OCI-LY1 (cell line): ENCODE measurements around the gene ANK3.

Experiments used
- H2AFZ ChIP-seq: fragments of 200-600 bp; sonication (generic), shearing (Covaris generic); 2 replicates; pipeline ENCODE4 v1.6.0; 2014; ENCODE audit warnings: antibody characterized with exemption, mild to moderate bottlenecking, low read length
- H3F3A ChIP-seq: fragments of 200-600 bp; sonication (generic), shearing (Covaris generic); 2 replicates; pipeline ENCODE4 v1.6.0; 2014; ENCODE audit warnings: mild to moderate bottlenecking, antibody characterized with exemption, low read length, moderate library complexity; ENCODE audit not compliant: insufficient read depth
- H3K27ac ChIP-seq: fragments of 200-600 bp; sonication (generic); 2 replicates; pipeline ENCODE4 v1.5.1; 2014; ENCODE audit warnings: low read length, mixed run types, mild to moderate bottlenecking, low read depth; ENCODE audit not compliant: poor library complexity, severe bottlenecking
- H3K27me3 ChIP-seq: fragments of 200-600 bp; sonication (generic); 2 replicates; pipeline ENCODE4 v1.6.0; 2014; ENCODE audit warnings: antibody characterized with exemption, mild to moderate bottlenecking, low read length, moderate library complexity; ENCODE audit not compliant: insufficient read depth
- H3K36me3 ChIP-seq: fragments of 200-600 bp; sonication (generic); 2 replicates; pipeline ENCODE4 v1.6.1; 2014; ENCODE audit warnings: mild to moderate bottlenecking, antibody characterized with exemption, low read length, moderate library complexity, mixed read lengths; ENCODE audit not compliant: insufficient read depth
- H3K4me1 ChIP-seq: fragments of 200-600 bp; sonication (generic); 2 replicates; pipeline ENCODE4 v1.5.1; 2014; ENCODE audit warnings: mild to moderate bottlenecking, low read length, moderate library complexity; ENCODE audit not compliant: insufficient read depth, severe bottlenecking
- H3K4me2 ChIP-seq: fragments of 200-600 bp; sonication (generic), shearing (Covaris generic); 2 replicates; pipeline ENCODE4 v1.6.1; 2014; ENCODE audit warnings: low read length
- H3K4me3 ChIP-seq: fragments of 200-600 bp; sonication (generic); 2 replicates; pipeline ENCODE4 v1.5.1; 2014; ENCODE audit warnings: low read length, low read depth, mild to moderate bottlenecking, mixed read lengths; ENCODE audit not compliant: poor library complexity, severe bottlenecking
- H3K79me2 ChIP-seq: fragments of 200-600 bp; shearing (Covaris generic); 2 replicates; pipeline ENCODE4 v1.6.1; 2016; ENCODE audit warnings: mixed run types, low read length, mixed read lengths; ENCODE audit not compliant: insufficient read depth
- H3K9ac ChIP-seq: fragments of 200-600 bp; sonication (generic), shearing (Covaris generic); 2 replicates; pipeline ENCODE4 v1.6.1; 2014; ENCODE audit warnings: mild to moderate bottlenecking, low read length, mixed read lengths
- H3K9me2 ChIP-seq: fragments of 200-600 bp; sonication (generic), shearing (Covaris generic); 2 replicates; pipeline ENCODE4 v1.6.1; 2014; ENCODE audit warnings: low read depth, mild to moderate bottlenecking, low read length, mixed read lengths
- H3K9me3 ChIP-seq: fragments of 200-600 bp; shearing (Covaris generic); 2 replicates; pipeline ENCODE4 v1.6.1; 2014; ENCODE audit warnings: low read length, mixed read lengths
- H4K20me1 ChIP-seq: fragments of 200-600 bp; sonication (generic), shearing (Covaris generic); 2 replicates; pipeline ENCODE4 v1.6.0; 2016; ENCODE audit warnings: mild to moderate bottlenecking, low read length; ENCODE audit not compliant: insufficient read depth
- EZH2 ChIP-seq: fragments of 200-600 bp; sonication (generic), shearing (Covaris generic); IDR thresholded peaks from 2 replicates; pipeline ENCODE4 v1.8.0; 2017; ENCODE audit warnings: borderline replicate concordance, mixed run types, mild to moderate bottlenecking, antibody characterized with exemption, low read length, moderate library complexity, mixed read lengths
- TF ChIP-seq, protein P1 (sequence below): fragments of 200-600 bp; sonication (generic), shearing (Covaris generic); IDR thresholded peaks from 2 replicates; pipeline ENCODE4 v1.5.1; 2017; ENCODE audit warnings: mild to moderate bottlenecking, antibody characterized with exemption, low read length, moderate library complexity, mixed read lengths

Gene ANK3

DNA sequence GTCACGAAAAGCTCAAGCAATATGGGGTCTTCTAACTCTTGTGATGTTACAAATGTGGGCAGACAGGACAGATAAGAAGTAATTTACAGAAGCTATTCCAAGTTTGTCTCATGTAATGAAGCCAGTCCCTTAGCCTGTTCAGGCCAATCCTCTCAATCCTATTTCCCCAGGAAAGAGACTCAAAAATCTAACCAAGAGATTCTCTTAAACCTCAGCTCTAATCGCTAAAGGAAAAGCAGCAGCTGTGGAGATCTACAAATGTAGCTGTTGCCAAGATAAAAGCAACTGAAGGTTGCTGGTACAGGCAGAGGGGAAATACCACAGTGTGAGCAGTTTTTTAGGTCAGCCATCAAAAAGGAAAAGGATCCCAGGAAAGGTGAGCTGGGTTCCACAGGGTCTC is 39.3 kb downstream of the ANK3 start:
- TF ChIP-seq, protein P1, sequence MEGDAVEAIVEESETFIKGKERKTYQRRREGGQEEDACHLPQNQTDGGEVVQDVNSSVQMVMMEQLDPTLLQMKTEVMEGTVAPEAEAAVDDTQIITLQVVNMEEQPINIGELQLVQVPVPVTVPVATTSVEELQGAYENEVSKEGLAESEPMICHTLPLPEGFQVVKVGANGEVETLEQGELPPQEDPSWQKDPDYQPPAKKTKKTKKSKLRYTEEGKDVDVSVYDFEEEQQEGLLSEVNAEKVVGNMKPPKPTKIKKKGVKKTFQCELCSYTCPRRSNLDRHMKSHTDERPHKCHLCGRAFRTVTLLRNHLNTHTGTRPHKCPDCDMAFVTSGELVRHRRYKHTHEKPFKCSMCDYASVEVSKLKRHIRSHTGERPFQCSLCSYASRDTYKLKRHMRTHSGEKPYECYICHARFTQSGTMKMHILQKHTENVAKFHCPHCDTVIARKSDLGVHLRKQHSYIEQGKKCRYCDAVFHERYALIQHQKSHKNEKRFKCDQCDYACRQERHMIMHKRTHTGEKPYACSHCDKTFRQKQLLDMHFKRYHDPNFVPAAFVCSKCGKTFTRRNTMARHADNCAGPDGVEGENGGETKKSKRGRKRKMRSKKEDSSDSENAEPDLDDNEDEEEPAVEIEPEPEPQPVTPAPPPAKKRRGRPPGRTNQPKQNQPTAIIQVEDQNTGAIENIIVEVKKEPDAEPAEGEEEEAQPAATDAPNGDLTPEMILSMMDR, result no peak
- TF ChIP-seq EZH2, result no peak
- Histone ChIP-seq H4K20me1 (no peaks in the 10 kb centered on the region), H3K4me2 (peak overlapping the region; percentile 49), H3K9me2 (no peaks in the 10 kb centered on the region), H3K27me3 (no peaks in the 10 kb centered on the region), H3K4me1 (peaks cover 100% of the 10 kb centered on the region), H2AFZ (no peak overlapping the region), H3K36me3 (no peaks in the 10 kb centered on the region), H3K27ac (peak overlapping the region; percentile 96), H3K79me2 (peaks cover 15% of the 10 kb centered on the region; the same call in 1 of the 2 replicates), H3K4me3 (peak overlapping the region; percentile 11), H3K9me3 (no peaks in the 10 kb centered on the region), H3F3A (no peaks in the 10 kb centered on the region), H3K9ac (peak overlapping the region; percentile 62; the same call in 1 of the 2 replicates)

DNA sequence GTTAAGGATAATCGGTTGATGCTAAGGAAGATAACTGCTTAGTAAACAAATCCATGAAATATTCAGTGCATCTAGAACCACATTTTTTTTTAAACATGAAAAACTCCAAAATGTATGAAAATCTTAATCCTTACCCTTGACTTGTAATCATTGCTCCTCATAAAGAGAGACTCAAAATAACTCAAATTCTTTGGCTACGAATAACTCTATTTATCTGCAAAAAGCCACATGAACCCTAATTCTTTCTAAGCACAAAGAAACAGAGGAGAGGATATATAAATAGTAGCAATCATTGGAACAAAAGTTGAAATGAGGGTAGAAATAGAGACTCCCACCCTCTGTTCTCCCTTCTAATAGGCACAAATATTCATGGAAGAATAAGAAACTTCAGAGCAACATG is 40.2 kb downstream of the ANK3 start:
- no peaks in the 10 kb centered on the region for H3K9me2 ChIP-seq
- no peaks in the 10 kb centered on the region for H3K9me3 ChIP-seq
- no peak overlapping the region for H2AFZ ChIP-seq
- H3K27me3 ChIP-seq, result no peaks in the 10 kb centered on the region
- H3K4me3 ChIP-seq, result no peak overlapping the region
- H3K4me2 ChIP-seq, result peak overlapping the region; percentile 49; the same call in 1 of the 2 replicates
- H3K27ac ChIP-seq, result peak overlapping the region; percentile 96
- TF ChIP-seq, protein P1, result no peak
- no peak for TF ChIP-seq EZH2
- H4K20me1 ChIP-seq, result no peaks in the 10 kb centered on the region
- H3K4me1 ChIP-seq, result peaks cover 100% of the 10 kb centered on the region
- H3K79me2 ChIP-seq, result peaks cover 18% of the 10 kb centered on the region; the same call in 1 of the 2 replicates
- no peaks in the 10 kb centered on the region for H3F3A ChIP-seq
- H3K36me3 ChIP-seq, result no peaks in the 10 kb centered on the region
- H3K9ac ChIP-seq, result peak overlapping the region; percentile 62; the same call in 1 of the 2 replicates

DNA sequence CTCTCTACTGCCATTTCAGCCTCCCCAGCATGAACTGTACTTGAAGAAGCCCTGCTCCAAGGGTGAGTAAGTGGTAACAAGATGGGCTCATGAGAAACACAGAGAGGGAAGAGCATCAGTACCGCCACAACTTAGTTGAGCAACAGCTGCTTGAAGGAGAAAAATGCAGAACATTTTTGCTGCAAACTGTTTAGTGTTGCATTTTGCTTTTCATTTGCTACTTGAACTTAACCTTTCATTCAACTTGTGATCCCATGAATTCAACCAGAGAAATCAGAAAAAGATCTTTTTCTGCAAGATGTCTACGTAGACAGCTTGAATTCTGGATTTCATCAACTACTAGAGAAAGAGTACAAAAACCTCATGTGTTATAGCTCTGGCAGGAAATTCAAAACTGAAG is 40.7 kb downstream of the ANK3 start:
- no peaks in the 10 kb centered on the region for H4K20me1 ChIP-seq
- H2AFZ ChIP-seq, result no peak overlapping the region
- H3K4me3 ChIP-seq, result no peak overlapping the region
- no peaks in the 10 kb centered on the region for H3F3A ChIP-seq
- no peaks in the 10 kb centered on the region for H3K9me3 ChIP-seq
- peak overlapping the region; percentile 96 for H3K27ac ChIP-seq
- no peak for TF ChIP-seq EZH2
- TF ChIP-seq, protein P1, result no peak
- peaks cover 23% of the 10 kb centered on the region; the same call in 1 of the 2 replicates for H3K79me2 ChIP-seq
- no peaks in the 10 kb centered on the region for H3K9me2 ChIP-seq
- H3K9ac ChIP-seq, result peak overlapping the region; percentile 35; the same call in 1 of the 2 replicates
- peaks cover 100% of the 10 kb centered on the region for H3K4me1 ChIP-seq
- H3K36me3 ChIP-seq, result no peaks in the 10 kb centered on the region
- H3K4me2 ChIP-seq, result no peak overlapping the region; the same call in 1 of the 2 replicates
- H3K27me3 ChIP-seq, result no peaks in the 10 kb centered on the region
